PFSK-1 (cell line): ENCODE results near the gene HCRTR1.

ENCODE experiments used
- POLR2AphosphoS5 ChIP-seq: IDR thresholded peaks from 2 replicates; pipeline ENCODE4 v1.6.1; 2012; ENCODE audit warnings: low read depth, mild to moderate bottlenecking, control low read depth, low read length, moderate library complexity
- SIN3A ChIP-seq: IDR thresholded peaks from 2 replicates; pipeline ENCODE4 v1.6.1; 2012; ENCODE audit warnings: mild to moderate bottlenecking, low read length, moderate library complexity, borderline replicate concordance; ENCODE audit not compliant: insufficient read depth
- TAF1 ChIP-seq: IDR thresholded peaks from 2 replicates; pipeline ENCODE4 v1.6.1; 2012; ENCODE audit warnings: low read length, control low read depth, borderline replicate concordance; ENCODE audit not compliant: insufficient read depth

DNA sequence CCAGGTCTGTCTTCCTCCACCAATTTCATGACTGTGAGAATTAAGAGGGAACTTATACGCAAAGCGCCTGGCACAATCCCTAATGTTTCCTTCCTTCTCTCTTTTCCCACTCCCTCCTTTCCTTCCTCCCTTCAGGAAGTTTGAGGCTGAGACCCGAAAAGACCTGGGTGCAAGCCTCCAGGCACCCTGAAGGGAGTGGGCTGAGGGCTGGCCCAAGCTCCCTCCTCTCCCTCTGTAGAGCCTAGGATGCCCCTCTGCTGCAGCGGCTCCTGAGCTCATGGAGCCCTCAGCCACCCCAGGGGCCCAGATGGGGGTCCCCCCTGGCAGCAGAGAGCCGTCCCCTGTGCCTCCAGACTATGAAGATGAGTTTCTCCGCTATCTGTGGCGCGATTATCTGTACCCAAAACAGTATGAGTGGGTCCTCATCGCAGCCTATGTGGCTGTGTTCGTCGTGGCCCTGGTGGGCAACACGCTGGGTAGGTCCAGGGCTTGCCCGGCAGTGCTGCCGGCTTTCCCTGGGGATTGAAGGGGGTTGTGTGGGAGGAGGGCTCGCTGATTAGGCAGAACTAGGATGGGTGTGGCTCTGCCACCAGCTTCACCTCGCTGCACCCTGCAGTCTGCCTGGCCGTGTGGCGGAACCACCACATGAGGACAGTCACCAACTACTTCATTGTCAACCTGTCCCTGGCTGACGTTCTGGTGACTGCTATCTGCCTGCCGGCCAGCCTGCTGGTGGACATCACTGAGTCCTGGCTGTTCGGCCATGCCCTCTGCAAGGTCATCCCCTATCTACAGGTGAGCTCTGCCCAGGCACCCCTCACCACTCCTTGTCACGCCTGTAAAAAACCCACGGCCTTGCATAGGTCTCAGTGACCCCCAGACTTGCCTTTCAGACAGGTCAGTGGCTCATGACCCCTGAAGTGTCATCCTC lies 1.7 kb downstream of the HCRTR1 start:
- TF ChIP-seq TAF1 (no peak), POLR2AphosphoS5 (no peak), SIN3A (no peak)
